PC-3 (cell line): ENCODE data around the gene UGT2B28. TPM values are rescaled to one million over a fixed set of nuclear protein-coding genes. Genes with fewer than 3 reads are reported as not detected.
A peak's percentile ranks its signal among the peaks of the same experiment; 100 is the strongest.
"Not testable (repeated sequence)": the region's sequence is repeated elsewhere in the genome, so short reads cannot be mapped to it uniquely, and the experiment has no call there.

ENCODE experiments used
- ATAC-seq: fragments of 200-7000 bp; cut with Tn5 transposase; 2 replicates; pipeline ENCODE4 v1.9.1; 2020; ENCODE audit warnings: mild to moderate bottlenecking, moderate library complexity
- BruUV-seq: library from RNA; stranded (reverse); fragments of 400-500 nt; replicated peaks from 2 replicates; lab custom pipeline; 2021; lab: Mats Ljungman, UMichigan
- CTCF ChIA-PET: fragments of 300-600 bp; sonication (Branson Sonifier 250); formaldehyde crosslinking; loops from one replicate; lab custom pipeline; 2022; ENCODE audit warnings: antibody characterized with exemption; lab: Charles Lee
- POLR2A ChIA-PET: fragments of 300-600 bp; sonication (Branson Sonifier 250); formaldehyde crosslinking; loops from one replicate; lab custom pipeline; 2022; ENCODE audit warnings: antibody characterized with exemption; ENCODE audit not compliant: unreplicated experiment; lab: Charles Lee
- DNase-seq: peaks from one replicate; pipeline ENCODE4 v3.0.0-alpha.2; 2015
- H2AFZ ChIP-seq: fragments of 300-600 bp; sonication (generic); 2 replicates; pipeline ENCODE4 v1.6.0; 2016; ENCODE audit warnings: antibody characterized with exemption, low read length
- H3F3A ChIP-seq: fragments of 300-600 bp; sonication (generic); one replicate; pipeline ENCODE4 v1.6.0; 2017; ENCODE audit warnings: antibody characterized with exemption, low read length, control low read depth, mild to moderate bottlenecking; ENCODE audit not compliant: unreplicated experiment
- H3K27ac ChIP-seq: fragments of 300-600 bp; sonication (generic); 2 replicates; pipeline ENCODE4 v1.5.1; 2016; ENCODE audit warnings: mild to moderate bottlenecking, low read length
- H3K27me3 ChIP-seq: fragments of 300-600 bp; sonication (generic); 2 replicates; pipeline ENCODE4 v1.6.1; 2016; ENCODE audit warnings: low read length, mixed read lengths
- H3K36me3 ChIP-seq: fragments of 300-600 bp; sonication (generic); 2 replicates; pipeline ENCODE4 v1.6.1; 2016; ENCODE audit warnings: low read depth, mixed run types, low read length, mixed read lengths
- H3K4me1 ChIP-seq: fragments of 300-600 bp; sonication (generic); 2 replicates; pipeline ENCODE4 v1.5.1; 2016; ENCODE audit warnings: low read length; ENCODE audit not compliant: insufficient read depth
- H3K4me2 ChIP-seq: fragments of 300-600 bp; sonication (generic); 2 replicates; pipeline ENCODE4 v1.6.0; 2016; ENCODE audit warnings: low read length
- H3K4me3 ChIP-seq: fragments of 300-600 bp; sonication (generic); 2 replicates; pipeline ENCODE4 v1.5.1; 2016; ENCODE audit warnings: mild to moderate bottlenecking, low read length, mixed read lengths
- H3K79me2 ChIP-seq: fragments of 300-600 bp; sonication (generic); 2 replicates; pipeline ENCODE4 v1.6.1; 2017; ENCODE audit warnings: low read length, mixed read lengths
- H3K9ac ChIP-seq: fragments of 300-600 bp; sonication (generic); 2 replicates; pipeline ENCODE4 v1.6.0; 2016; ENCODE audit warnings: mild to moderate bottlenecking, low read length
- H3K9me2 ChIP-seq: fragments of 300-600 bp; sonication (generic); replicated peaks from 2 replicates; pipeline ENCODE4 v1.6.1; 2016; ENCODE audit warnings: mixed run types, low read length, mixed read lengths
- H3K9me3 ChIP-seq: fragments of 300-600 bp; sonication (generic); 2 replicates; pipeline ENCODE4 v1.6.1; 2016; ENCODE audit warnings: low read length, mixed read lengths
- H4K20me1 ChIP-seq: fragments of 300-600 bp; sonication (generic); 2 replicates; pipeline ENCODE4 v1.6.1; 2016; ENCODE audit warnings: low read length, mixed read lengths
- CTCF ChIP-seq: fragments of 300-600 bp; sonication (generic); conservative IDR thresholded peaks from 2 replicates; pipeline ENCODE4 v1.5.1; 2017; ENCODE audit warnings: antibody characterized with exemption, low read depth, mild to moderate bottlenecking, low read length
- EZH2phosphoT487 ChIP-seq: fragments of 300-600 bp; sonication (generic); IDR thresholded peaks from 2 replicates; pipeline ENCODE4 v1.6.1; 2018; ENCODE audit warnings: mild to moderate bottlenecking, antibody characterized with exemption, low read length, borderline replicate concordance
- intact Hi-C: fragments of 100-400 bp; cut with micrococcal nuclease; formaldehyde crosslinking; loops from 2 replicates; pipeline ENCODE4 v1.9.0; 2023
- total RNA-seq: library from RNA; depleted of rRNA; stranded (reverse); fragments of >200 nt; gene quantifications from 2 replicates; pipeline ENCODE4 v1.2.3, GENCODE V29; 2014

UGT2B28 gene
- total RNA-seq, 1 experiment from 2014 or later = not detected

GRCh38 chr4:69309549-69310076 lies 29.3 kb downstream of the UGT2B28 start:
- H3F3A ChIP-seq, H3K4me2 ChIP-seq, H3K9ac ChIP-seq, BruUV-seq, POLR2A ChIA-PET, ATAC-seq, DNase-seq, H3K27me3 ChIP-seq, H3K27ac ChIP-seq, H3K4me3 ChIP-seq, H3K4me1 ChIP-seq, H3K9me2 ChIP-seq, intact Hi-C loops, H3K9me3 ChIP-seq, H3K79me2 ChIP-seq, H3K36me3 ChIP-seq, H2AFZ ChIP-seq, H4K20me1 ChIP-seq: not testable (repeated sequence)
- CTCF ChIA-PET = interaction anchor here (0.7 kb wide), 1 partner anchor 593 kb away, joined by 5 read pairs; no protein-coding TSS in a partner anchor

- POLR2A ChIA-PET, H3K9me2 ChIP-seq, H3K36me3 ChIP-seq, ATAC-seq, BruUV-seq, DNase-seq, H3K79me2 ChIP-seq, H3K9me3 ChIP-seq, H4K20me1 ChIP-seq, intact Hi-C loops, H3F3A ChIP-seq, H3K9ac ChIP-seq, H2AFZ ChIP-seq, CTCF ChIA-PET, H3K4me2 ChIP-seq, H3K4me3 ChIP-seq, H3K27ac ChIP-seq, H3K4me1 ChIP-seq, H3K27me3 ChIP-seq: not testable (repeated sequence)
These were observed 30.0 kb downstream of the UGT2B28 start for GRCh38 chr4:69310262-69310661.

DNA sequence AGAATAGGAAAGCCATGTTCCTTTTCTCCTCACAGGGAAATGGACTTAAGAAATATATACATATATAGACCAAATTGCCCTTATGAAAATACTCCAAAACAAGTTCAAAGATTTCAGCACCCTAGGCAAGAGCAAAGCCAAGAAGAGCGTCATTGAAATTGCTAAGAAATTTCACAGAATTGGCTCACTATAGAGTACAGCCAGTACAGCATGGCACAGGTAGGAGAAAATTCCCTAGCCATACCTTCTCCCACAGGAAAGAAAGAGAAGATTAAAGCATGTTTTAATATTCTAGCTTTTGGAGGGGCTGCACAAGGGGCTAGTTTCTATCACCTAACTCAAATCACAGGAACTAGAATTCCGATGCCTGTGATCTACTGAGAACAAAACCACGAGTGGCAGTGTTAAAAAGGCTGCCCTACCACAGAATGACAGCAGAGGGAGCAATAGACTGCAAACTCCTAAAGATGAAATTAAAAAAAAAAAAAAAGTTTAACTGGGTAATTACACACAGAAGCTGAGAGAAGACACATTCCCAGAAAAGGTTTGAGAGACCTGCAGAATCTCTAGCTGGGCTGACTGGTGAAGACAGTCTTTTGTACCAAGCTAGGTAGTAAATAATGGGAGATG lies 37.5 kb downstream of the UGT2B28 start:
- H4K20me1 ChIP-seq, H2AFZ ChIP-seq, H3K79me2 ChIP-seq, H3K27ac ChIP-seq, H3K36me3 ChIP-seq, H3K9me3 ChIP-seq, DNase-seq, H3K27me3 ChIP-seq, H3F3A ChIP-seq, BruUV-seq, H3K4me3 ChIP-seq, POLR2A ChIA-PET, H3K4me1 ChIP-seq, H3K4me2 ChIP-seq, intact Hi-C loops, H3K9ac ChIP-seq, H3K9me2 ChIP-seq: not testable (repeated sequence)
- TF ChIP-seq CTCF = peak; percentile 43
- CTCF ChIA-PET = interaction anchor here (0.6 kb wide), 1 partner anchor 1040 kb away, joined by 6 read pairs; no protein-coding TSS in a partner anchor
- ATAC-seq = peak; percentile 29

- H3K27me3 ChIP-seq = no peaks in the 10 kb centered on the region
- intact Hi-C loops = no loop called here
These were observed 41.0 kb downstream of the UGT2B28 start for GRCh38 chr4:69321153-69321729.

More at GRCh38 chr4:69321153-69321729, 41.0 kb downstream of the UGT2B28 start:
- no peak for TF ChIP-seq EZH2phosphoT487
- no peak for TF ChIP-seq CTCF
- CTCF ChIA-PET = no interaction called here
- Histone ChIP-seq H3F3A (no peaks in the 10 kb centered on the region), H4K20me1 (no peaks in the 10 kb centered on the region), H3K4me2 (no peak overlapping the region), H2AFZ (no peak overlapping the region), H3K27ac (no peak overlapping the region), H3K9ac (no peak overlapping the region), H3K36me3 (no peaks in the 10 kb centered on the region), H3K4me3 (no peak overlapping the region), H3K9me3 (no peaks in the 10 kb centered on the region), H3K9me2 (no peaks in the 10 kb centered on the region), H3K4me1 (peaks cover 8% of the 10 kb centered on the region), H3K79me2 (no peaks in the 10 kb centered on the region)
- POLR2A ChIA-PET = no interaction called here
- BruUV-seq = no TSS peak
- DNase-seq (no peak), ATAC-seq (no peak)
